CD4-positive, alpha-beta T cell treated with Interleukin-4 for 4 hours (primary cell): ENCODE data around the gene TSPAN17.

ENCODE experiments used
- DNase-seq: peaks from one replicate; pipeline ENCODE4 v3.0.0-alpha.2; 2020

The TSPAN17 gene

DNA sequence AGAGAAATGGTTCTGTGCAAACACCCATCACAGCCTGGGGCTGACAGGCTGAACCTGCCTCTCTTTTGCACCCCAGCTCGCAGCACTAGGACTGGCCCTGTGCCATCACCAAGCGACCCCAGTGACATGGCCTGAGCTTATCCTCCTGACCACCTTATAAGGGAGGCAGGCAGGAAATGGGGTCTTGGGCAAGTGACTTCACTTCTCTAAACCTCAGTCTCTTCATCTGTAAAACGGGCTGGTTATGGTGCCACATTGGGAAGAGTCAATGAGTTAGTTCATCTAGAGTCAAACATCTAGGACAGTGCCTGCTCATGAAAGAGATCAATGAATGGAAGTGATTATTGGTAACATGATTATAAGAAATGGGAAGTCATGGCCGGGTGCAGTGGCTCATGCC lies 23.1 kb upstream of the TSPAN17 start:
- no peak for DNase-seq

GRCh38 chr5:176624938-176625337 lies 22.3 kb upstream of the TSPAN17 start:
- no peak for DNase-seq

- no peak for DNase-seq
Measured at GRCh38 chr5:176625512-176625911, 21.8 kb upstream of the TSPAN17 start.

- DNase-seq, result no peak
Measured at GRCh38 chr5:176625966-176626875, 21.1 kb upstream of the TSPAN17 start.

DNA sequence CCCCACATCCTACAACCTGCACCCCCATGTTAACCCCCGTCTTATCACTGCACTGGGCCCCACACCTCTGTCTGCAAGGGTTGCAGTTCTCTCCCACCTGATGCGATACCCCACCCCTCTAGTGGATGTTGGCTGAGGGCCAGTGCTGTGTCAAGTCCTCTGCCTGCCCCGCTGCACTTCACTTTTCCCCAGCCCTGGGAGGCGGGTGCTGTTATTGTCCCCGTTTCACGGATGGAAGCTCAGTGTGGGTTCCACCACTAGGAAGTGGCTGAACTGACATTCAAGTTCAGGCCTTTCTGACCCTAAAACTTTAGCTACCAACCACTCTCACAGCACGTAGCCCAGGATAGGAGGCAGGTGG lies 20.4 kb upstream of the TSPAN17 start:
- DNase-seq, result no peak

DNA sequence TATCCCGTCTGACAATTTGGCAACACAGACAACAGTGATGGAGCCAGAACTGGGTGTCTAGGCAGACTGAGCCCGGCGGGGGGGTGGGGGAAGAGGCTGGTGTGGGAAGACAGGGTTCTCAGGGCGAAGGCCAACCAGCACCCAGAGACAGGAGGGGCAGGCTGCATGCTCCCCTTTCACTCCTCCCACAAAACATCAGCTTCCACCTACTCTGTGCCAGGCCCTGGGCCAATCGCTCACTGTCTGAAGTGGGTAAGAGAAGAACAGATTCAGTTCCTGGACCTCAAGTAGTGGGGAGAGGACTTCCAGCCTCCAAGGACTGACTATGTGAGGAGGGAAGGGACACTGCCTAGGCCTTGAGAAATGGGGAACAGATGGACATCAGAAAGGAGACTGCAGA lies 19.7 kb upstream of the TSPAN17 start:
- DNase-seq, result no peak

GRCh38 chr5:176628406-176629228 lies 18.7 kb upstream of the TSPAN17 start:
- no peak for DNase-seq

DNA sequence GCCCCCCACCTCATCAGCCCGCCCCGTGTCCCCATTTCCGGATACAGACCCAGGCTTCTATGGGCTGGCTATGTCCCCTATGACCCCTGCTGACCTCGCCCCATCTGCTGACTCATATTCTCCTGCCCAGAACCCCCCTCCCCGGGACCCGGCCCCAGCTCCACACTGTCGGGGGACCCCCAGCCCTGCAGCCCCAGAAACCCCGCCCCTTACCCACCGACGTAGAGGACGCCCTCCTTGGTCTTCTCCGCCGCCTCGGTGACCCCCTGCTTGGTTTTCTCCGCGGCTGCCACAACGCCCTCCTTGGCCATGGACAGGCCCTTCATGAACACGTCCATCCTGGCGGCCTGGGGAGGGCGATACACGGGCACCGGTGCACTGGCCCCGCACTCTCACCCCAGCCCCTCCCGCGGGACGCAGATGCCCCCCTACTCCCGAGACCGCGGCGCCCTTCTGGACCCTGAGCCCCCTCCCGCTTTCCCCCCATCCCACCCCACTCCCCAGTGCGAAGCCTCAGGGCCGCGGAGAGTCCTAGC lies 17.9 kb upstream of the TSPAN17 start:
- no peak for DNase-seq

- DNase-seq, result no peak
Measured at GRCh38 chr5:176629853-176630680, 17.2 kb upstream of the TSPAN17 start, which contains the start of the genes EIF4E1B and SNCB. EIF4E1B (plus strand) TSS chr5:176630675; CDS start chr5:176642788, 12,113 bp downstream. SNCB (minus strand) TSS chr5:176630534; CDS start chr5:176629654, 880 bp downstream.

DNA sequence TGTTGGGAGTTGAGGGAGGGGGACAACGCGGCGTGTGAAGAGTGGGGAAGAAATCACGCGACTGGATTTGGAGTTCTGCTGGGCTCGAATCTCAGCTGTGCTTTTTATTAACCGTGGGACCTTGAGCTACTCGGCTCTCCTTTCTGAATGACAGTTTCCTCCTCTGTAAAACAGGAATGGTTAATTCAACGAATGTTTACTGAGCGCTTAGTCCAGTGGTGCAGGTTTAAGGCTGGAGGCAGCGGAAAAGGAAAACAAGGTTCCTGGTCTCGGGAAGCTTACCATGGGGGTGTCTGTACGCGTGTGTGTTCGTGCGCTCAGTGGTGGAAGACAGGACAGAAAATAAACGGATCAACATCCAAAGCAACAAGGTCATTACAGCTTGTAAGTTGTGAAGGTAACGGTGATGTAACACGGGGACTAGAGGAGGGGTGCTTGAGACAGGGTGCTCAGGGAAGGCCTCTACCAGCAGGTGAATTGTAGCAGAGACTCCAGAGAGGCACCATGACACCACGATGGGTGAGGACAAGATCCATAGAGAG lies 16.5 kb upstream of the TSPAN17 start:
- no peak for DNase-seq

- DNase-seq, result no peak
Measured at GRCh38 chr5:176631383-176632200, 15.7 kb upstream of the TSPAN17 start.

- DNase-seq, result no peak
Measured at GRCh38 chr5:176632745-176633144, 14.5 kb upstream of the TSPAN17 start.

DNA sequence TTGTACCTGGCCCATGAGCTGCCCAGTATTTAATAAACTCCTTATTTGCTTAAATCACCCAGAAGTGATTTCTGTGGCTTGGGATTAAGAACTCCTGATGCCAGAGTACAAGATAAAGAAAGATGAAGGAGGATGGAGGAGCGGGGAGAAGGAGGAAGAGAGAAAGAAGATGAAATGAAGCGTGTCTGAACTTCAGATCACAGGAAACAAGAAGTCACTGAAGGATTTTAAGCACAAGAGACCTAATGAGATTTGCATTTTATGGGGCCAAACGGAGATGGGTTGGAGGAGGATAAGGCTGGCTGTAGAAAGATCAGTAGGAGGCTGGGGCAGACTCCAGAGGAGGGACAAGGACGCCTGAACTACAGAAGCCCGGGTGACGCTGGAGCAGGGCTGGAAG lies 13.7 kb upstream of the TSPAN17 start:
- DNase-seq, result no peak

DNA sequence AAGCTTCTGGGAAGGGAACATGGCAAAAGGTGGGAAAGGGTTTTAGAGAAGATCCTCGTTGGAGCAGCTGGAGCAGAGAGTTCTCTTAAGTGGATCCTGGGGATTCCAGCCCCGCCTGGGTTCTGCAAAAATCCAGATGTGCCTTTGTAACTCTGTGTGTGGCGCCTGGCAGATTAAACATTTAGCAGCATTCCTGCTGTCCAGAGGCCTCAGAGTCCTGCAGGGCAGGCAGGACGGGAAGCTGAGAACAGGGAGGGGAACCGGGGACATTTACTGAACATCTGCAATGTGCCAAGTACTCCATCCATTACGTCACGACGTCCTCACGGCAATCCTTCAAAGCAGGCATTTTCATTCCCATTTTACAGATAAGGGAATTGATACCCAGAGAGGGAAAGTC lies 10.9 kb upstream of the TSPAN17 start:
- DNase-seq, result no peak

DNA sequence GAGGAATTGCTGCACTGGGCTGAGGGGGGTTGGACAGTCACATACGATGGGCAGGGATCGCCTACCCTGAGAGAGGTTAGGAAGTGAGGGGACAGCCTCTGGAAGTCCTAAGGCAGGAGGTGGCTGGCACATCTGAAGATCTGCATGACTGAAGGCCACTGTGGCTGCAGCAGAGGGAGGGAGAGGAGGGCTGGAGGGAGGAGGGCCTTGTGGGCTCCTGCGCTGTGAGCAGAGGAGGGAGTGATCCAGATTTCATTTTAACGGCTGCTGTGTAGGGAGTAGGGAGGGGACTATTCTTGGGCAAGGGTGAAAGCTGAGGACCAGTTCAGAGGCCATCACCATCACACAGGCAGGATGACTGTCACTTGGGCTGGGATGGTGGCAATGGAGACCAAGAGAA lies 9.7 kb upstream of the TSPAN17 start:
- no peak for DNase-seq

- DNase-seq, result no peak
Measured at GRCh38 chr5:176638437-176638836, 8.8 kb upstream of the TSPAN17 start.

DNA sequence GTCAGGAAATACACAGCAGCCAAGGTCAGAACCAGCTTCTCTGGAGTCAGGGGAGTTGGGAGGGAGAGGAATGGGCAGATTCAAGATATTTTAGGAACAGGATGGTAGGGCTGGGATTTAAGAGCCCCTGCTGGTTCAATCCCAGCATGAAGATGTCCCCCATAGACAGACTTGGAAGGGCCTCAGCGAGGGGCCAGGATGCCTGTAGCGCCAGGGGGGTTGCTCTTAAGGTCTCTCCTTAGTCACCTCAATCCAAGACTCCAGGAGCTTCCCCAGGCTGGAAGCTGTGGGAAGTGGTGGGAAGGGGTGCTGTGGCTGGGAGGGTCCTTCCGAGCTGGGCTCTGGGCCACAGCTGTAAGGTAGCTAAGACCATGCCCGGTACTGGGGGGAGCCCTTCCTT lies 8.1 kb upstream of the TSPAN17 start:
- no peak for DNase-seq

DNA sequence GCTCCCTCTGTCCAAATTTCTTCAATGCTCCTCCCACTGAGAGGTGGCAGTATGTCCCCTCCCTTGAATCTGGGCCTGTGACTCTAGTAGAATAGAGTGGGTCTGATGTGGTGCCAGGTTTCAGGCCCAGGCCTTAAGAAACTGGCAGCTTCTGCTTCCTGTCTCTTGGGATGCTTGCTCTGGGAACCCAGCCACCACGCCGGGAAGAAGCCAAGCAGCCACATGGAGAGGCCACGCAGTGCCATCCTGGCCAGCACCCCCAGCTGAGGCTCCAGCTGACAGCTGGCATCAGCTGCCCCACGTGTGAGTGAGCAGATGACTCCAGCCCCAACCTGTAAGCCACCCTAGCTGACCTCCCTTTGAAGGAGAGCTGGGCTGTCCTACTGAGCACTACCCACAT lies 7.3 kb upstream of the TSPAN17 start:
- no peak for DNase-seq

- no peak for DNase-seq
Measured at GRCh38 chr5:176640616-176641015, 6.7 kb upstream of the TSPAN17 start.

- no peak for DNase-seq
Measured at GRCh38 chr5:176642675-176643490, 4.4 kb upstream of the TSPAN17 start.
